Choroid plexus epithelial cell (primary cell): ENCODE results near the gene RIF1.

Experiments used
- DNase-seq: peaks from one replicate; pipeline ENCODE4 v3.0.0-alpha.2; 2010; ENCODE audit warnings: low read depth
- H3K4me3 ChIP-seq: 2 replicates; pipeline ENCODE4 v1.5.1; 2011; ENCODE audit warnings: low read depth, mild to moderate bottlenecking, control low read depth, low read length, moderate library complexity
- CTCF ChIP-seq: conservative IDR thresholded peaks from 2 replicates; pipeline ENCODE4 v1.5.1; 2011; ENCODE audit warnings: low read depth, mild to moderate bottlenecking, control low read depth, inconsistent platforms, low read length, moderate library complexity

The RIF1 gene

GRCh38 chr2:151523850-151524249, 114.1 kb downstream of the RIF1 start:
- no peak for TF ChIP-seq CTCF
- no peak for DNase-seq
- no peak overlapping the region for H3K4me3 ChIP-seq

- no peak overlapping the region for H3K4me3 ChIP-seq
- no peak for TF ChIP-seq CTCF
These were observed 116.2 kb downstream of the RIF1 start for GRCh38 chr2:151525821-151526373.

GRCh38 chr2:151526572-151527090, 116.9 kb downstream of the RIF1 start:
- H3K4me3 ChIP-seq, result no peak overlapping the region
- TF ChIP-seq CTCF, result no peak
- DNase-seq, result no peak

More at GRCh38 chr2:151525821-151526373, 116.2 kb downstream of the RIF1 start:
- DNase-seq, result no peak
